ENCODE data around the gene DBI.

DBI gene

DNA sequence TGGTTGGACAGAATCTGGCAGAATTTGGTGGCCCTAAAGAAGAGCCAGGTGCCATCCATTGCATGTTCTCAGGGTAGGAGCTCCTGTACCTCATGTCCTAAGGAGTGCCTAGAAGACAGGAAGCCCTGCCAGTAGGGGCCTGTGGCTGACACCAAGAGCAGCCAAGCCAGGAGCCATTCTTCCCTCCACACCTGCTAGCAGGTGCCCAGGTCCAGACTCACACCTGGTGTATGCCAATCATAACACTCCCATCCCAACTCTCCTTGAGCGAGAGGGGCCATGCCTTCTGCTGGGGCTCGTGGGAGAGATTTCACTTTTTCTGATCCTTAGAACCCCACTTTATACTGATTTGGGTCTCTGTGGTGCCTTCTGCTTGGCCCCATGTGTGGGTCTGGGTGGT lies 38.4 kb downstream of the DBI start:
- DNase-seq (ENCODE audit: low spot score) = no peak
- H3K27ac ChIP-seq (ENCODE audit: poor library complexity, severe bottlenecking) = no peak overlapping the region
- ATAC-seq (ENCODE audit: low read depth) = no peak
- TF ChIP-seq CTCF (IDR thresholded peaks at IDR 0.05; ENCODE audit: poor library complexity, severe bottlenecking) = no peak
- no peaks in the 10 kb centered on the region for H3K27me3 ChIP-seq (ENCODE audit: insufficient read depth, poor library complexity, severe bottlenecking)
- H3K36me3 ChIP-seq (ENCODE audit: low read depth) = no peaks in the 10 kb centered on the region
- H3K9me3 ChIP-seq (ENCODE audit: severe bottlenecking) = no peaks in the 10 kb centered on the region
- no peak overlapping the region for H3K4me3 ChIP-seq (ENCODE audit: severe bottlenecking)
- no peaks in the 10 kb centered on the region for H3K4me1 ChIP-seq (ENCODE audit: insufficient read depth, poor library complexity, severe bottlenecking)

DNA sequence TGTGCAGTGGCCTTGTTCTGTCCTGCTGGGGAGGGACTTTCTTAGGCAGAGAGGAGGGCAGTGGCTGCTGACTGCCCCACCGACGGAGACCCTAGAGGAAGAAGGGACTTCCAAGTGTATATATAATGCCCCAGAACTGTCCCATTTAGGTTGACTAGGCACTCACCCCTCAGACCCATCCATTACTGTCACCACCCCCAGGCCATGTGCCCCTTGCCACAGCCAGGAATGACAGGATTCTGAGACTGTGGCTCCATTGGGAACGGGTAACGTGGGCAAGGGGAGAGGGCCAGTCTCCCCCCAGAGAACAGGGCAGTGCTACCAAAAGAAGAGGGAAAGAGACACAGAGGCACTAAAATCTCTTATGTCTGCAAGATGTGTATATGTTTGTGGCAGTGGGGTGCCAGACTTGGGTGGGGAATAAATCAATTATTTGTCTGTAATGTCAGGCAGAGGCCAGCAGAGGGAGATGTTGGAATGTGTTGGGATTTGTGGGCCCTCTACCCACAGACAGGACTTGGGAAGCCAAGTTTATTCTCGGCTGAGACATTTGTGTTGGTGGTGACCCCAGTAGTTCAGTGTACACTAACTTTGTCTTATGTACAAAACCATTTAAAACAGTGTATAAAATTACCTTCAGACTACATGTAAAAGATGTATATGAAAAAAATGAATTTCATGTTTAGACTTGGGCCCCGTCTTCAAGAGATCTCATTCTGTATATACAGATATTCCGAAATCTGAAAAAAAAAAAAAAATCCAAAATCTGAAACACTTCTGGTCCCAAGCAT lies 40.8 kb downstream of the DBI start:
- Histone ChIP-seq H3K36me3 (ENCODE audit: low read depth) (no peaks in the 10 kb centered on the region), H3K9me3 (ENCODE audit: severe bottlenecking) (no peaks in the 10 kb centered on the region), H3K27ac (ENCODE audit: poor library complexity, severe bottlenecking) (no peak overlapping the region), H3K4me1 (ENCODE audit: insufficient read depth, poor library complexity, severe bottlenecking) (no peaks in the 10 kb centered on the region), H3K27me3 (ENCODE audit: insufficient read depth, poor library complexity, severe bottlenecking) (no peaks in the 10 kb centered on the region), H3K4me3 (ENCODE audit: severe bottlenecking) (no peak overlapping the region)
- no peak for DNase-seq (ENCODE audit: low spot score)
- TF ChIP-seq CTCF (IDR thresholded peaks at IDR 0.05; ENCODE audit: poor library complexity, severe bottlenecking) = peak; percentile 84
- peak; percentile 66; the same call in 2 of the 3 replicates for ATAC-seq (ENCODE audit: low read depth)

GRCh38 chr2:119408221-119408619 lies 41.4 kb downstream of the DBI start:
- H3K9me3 ChIP-seq (ENCODE audit: severe bottlenecking) = no peaks in the 10 kb centered on the region
- H3K4me1 ChIP-seq (ENCODE audit: insufficient read depth, poor library complexity, severe bottlenecking) = no peaks in the 10 kb centered on the region
- H3K27ac ChIP-seq (ENCODE audit: poor library complexity, severe bottlenecking) = no peak overlapping the region
- no peak for TF ChIP-seq CTCF (IDR thresholded peaks at IDR 0.05; ENCODE audit: poor library complexity, severe bottlenecking)
- DNase-seq (ENCODE audit: low spot score) (no peak), ATAC-seq (ENCODE audit: low read depth) (no peak)
- no peaks in the 10 kb centered on the region for H3K27me3 ChIP-seq (ENCODE audit: insufficient read depth, poor library complexity, severe bottlenecking)
- H3K4me3 ChIP-seq (ENCODE audit: severe bottlenecking) = no peak overlapping the region
- no peaks in the 10 kb centered on the region for H3K36me3 ChIP-seq (ENCODE audit: low read depth)

GRCh38 chr2:119409506-119409905 lies 42.7 kb downstream of the DBI start:
- H3K27ac ChIP-seq (ENCODE audit: poor library complexity, severe bottlenecking) = no peak overlapping the region
- H3K9me3 ChIP-seq (ENCODE audit: severe bottlenecking) = no peaks in the 10 kb centered on the region
- H3K4me3 ChIP-seq (ENCODE audit: severe bottlenecking) = no peak overlapping the region
- H3K36me3 ChIP-seq (ENCODE audit: low read depth) = no peaks in the 10 kb centered on the region
- no peaks in the 10 kb centered on the region for H3K27me3 ChIP-seq (ENCODE audit: insufficient read depth, poor library complexity, severe bottlenecking)
- no peaks in the 10 kb centered on the region for H3K4me1 ChIP-seq (ENCODE audit: insufficient read depth, poor library complexity, severe bottlenecking)
- ATAC-seq (ENCODE audit: low read depth) (no peak), DNase-seq (ENCODE audit: low spot score) (no peak)
- TF ChIP-seq CTCF (IDR thresholded peaks at IDR 0.05; ENCODE audit: poor library complexity, severe bottlenecking) = no peak

GRCh38 chr2:119414894-119415293 lies 48.1 kb downstream of the DBI start:
- TF ChIP-seq CTCF (IDR thresholded peaks at IDR 0.05; ENCODE audit: poor library complexity, severe bottlenecking) = no peak

More at GRCh38 chr2:119414894-119415293, 48.1 kb downstream of the DBI start:
- Histone ChIP-seq H3K4me3 (ENCODE audit: severe bottlenecking) (no peak overlapping the region), H3K36me3 (ENCODE audit: low read depth) (no peaks in the 10 kb centered on the region), H3K27me3 (ENCODE audit: insufficient read depth, poor library complexity, severe bottlenecking) (no peaks in the 10 kb centered on the region), H3K4me1 (ENCODE audit: insufficient read depth, poor library complexity, severe bottlenecking) (no peaks in the 10 kb centered on the region), H3K27ac (ENCODE audit: poor library complexity, severe bottlenecking) (no peak overlapping the region), H3K9me3 (ENCODE audit: severe bottlenecking) (no peaks in the 10 kb centered on the region)
- ATAC-seq (ENCODE audit: low read depth) (no peak), DNase-seq (ENCODE audit: low spot score) (no peak)
